Measurements from ENCODE around the gene CSRP1.

The CSRP1 gene

DNA sequence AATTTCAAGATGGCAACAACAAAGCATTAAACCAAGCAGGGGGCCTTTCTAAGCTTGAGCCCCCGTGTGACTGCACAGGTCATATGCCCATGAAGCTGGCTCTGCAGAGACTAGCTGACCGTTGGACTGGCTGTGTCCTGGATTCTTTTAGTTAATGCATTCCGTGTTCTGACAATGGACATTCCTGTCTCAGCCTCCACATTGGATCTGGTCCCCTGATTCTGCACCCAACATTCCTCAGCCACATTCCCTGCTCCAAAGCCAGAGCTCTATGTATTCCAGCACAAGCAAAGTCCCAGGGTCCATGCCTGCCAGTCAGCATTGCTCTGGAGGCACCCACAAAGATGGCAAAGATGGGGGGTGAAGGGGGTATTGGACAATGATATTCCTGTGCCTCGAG is 26.9 kb upstream of the CSRP1 start:
- no peak for TF ChIP-seq SIN3A (IDR thresholded peaks at IDR 0.05; ENCODE audit: borderline replicate concordance, insufficient read depth, low read length)
- no peak for TF ChIP-seq TAF1 (IDR thresholded peaks at IDR 0.05; ENCODE audit: borderline replicate concordance, insufficient read depth, low read length)
- TF ChIP-seq, protein P1, sequence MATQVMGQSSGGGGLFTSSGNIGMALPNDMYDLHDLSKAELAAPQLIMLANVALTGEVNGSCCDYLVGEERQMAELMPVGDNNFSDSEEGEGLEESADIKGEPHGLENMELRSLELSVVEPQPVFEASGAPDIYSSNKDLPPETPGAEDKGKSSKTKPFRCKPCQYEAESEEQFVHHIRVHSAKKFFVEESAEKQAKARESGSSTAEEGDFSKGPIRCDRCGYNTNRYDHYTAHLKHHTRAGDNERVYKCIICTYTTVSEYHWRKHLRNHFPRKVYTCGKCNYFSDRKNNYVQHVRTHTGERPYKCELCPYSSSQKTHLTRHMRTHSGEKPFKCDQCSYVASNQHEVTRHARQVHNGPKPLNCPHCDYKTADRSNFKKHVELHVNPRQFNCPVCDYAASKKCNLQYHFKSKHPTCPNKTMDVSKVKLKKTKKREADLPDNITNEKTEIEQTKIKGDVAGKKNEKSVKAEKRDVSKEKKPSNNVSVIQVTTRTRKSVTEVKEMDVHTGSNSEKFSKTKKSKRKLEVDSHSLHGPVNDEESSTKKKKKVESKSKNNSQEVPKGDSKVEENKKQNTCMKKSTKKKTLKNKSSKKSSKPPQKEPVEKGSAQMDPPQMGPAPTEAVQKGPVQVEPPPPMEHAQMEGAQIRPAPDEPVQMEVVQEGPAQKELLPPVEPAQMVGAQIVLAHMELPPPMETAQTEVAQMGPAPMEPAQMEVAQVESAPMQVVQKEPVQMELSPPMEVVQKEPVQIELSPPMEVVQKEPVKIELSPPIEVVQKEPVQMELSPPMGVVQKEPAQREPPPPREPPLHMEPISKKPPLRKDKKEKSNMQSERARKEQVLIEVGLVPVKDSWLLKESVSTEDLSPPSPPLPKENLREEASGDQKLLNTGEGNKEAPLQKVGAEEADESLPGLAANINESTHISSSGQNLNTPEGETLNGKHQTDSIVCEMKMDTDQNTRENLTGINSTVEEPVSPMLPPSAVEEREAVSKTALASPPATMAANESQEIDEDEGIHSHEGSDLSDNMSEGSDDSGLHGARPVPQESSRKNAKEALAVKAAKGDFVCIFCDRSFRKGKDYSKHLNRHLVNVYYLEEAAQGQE (IDR thresholded peaks at IDR 0.05; ENCODE audit: insufficient read depth in 1 of 2, low read depth in 2 of 2, low read length in 2 of 2) = no peak
- no peak for TF ChIP-seq POLR2AphosphoS5 (IDR thresholded peaks at IDR 0.05; ENCODE audit: low read depth, low read length)

DNA sequence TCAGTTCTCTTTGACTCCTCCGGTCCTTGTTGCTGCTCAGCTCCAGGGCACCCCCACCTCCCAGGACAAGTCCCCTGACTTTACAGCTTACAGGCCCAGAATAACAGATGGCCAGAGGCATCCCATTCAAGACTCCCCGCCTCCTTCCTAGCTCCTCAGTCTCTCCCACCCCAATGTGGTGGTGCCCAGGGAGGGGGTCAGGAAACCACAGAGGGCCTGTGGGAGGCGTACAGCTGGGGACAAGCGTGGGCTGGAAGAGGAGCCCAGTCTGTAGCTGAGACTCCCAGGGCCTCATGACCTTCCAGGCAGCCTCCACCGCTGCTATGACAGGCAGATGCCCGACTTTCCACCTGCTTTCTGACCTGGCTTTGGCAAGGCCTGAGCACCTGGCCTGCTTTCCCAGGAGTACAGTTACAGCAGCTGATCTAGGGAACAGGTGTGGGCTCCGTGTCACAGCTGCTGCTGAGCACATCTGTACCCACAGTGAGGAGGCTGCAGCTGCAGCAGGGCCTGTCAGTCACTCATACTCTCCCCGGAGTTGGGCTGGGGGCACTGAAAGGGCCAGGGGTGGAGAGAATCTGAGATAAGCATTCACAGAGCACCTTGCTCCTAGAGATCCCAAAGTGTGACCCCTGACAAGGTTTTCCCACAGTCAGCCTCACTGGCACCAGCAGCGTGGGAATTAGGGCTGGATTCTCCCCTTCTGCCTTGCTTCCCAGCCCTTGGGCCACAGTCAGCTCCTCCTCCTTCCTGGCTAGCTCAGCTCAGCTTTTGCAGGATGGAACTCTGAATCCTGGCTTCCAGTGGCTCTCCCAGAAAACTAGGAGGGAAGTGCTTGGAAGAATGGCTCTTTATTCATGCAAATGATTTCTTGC is 24.9 kb upstream of the CSRP1 start:
- TF ChIP-seq SIN3A (IDR thresholded peaks at IDR 0.05; ENCODE audit: borderline replicate concordance, insufficient read depth, low read length) (no peak), FOXP2 (optimal IDR thresholded peaks at IDR 0.05; ENCODE audit: borderline replicate concordance, extremely low read depth, extremely low read length, insufficient read depth) (no peak), POLR2AphosphoS5 (IDR thresholded peaks at IDR 0.05; ENCODE audit: low read depth, low read length) (no peak), TAF1 (IDR thresholded peaks at IDR 0.05; ENCODE audit: borderline replicate concordance, insufficient read depth, low read length) (no peak)
- TF ChIP-seq, protein P1 (IDR thresholded peaks at IDR 0.05; ENCODE audit: insufficient read depth in 1 of 2, low read depth in 2 of 2, low read length in 2 of 2) = no peak

DNA sequence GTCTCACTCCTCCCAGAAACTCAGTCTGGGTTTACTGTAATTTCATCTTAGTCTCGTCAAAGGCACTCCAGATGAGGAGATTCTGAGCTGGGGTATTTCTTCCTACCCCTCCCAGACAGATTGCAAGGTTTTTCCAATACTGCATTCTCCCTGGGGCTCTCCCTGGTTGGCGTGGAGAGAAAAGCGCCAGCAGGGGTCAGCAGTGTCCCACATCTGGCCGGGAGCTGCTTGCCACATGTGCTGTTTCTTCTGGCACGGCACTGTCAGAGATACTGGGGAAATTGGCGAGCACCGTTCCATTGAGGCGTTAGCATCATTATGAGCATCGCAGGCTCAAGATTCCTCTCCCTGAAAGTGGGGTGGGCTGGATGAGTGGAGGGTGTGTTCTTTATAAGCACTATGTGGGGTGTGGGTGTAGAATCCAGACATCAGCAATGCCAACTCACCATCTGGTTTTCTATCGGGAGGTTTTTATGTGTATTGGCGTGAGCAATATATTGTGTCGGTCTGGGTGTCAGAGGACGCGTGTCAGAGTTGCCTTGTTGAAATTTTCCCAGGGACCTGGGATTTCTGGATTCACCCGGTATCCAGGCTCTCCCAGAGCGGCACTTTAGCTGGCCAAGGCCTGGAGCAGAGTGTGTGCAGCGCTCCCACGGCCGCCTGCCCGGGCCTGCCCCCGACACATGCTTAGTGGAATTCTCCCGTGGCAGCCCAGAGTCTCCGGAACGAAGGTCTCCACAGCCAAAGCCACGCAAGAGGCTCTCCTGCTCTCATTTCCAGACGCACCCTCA is 24.0 kb upstream of the CSRP1 start:
- TF ChIP-seq TAF1 (IDR thresholded peaks at IDR 0.05; ENCODE audit: borderline replicate concordance, insufficient read depth, low read length) (no peak), SIN3A (IDR thresholded peaks at IDR 0.05; ENCODE audit: borderline replicate concordance, insufficient read depth, low read length) (0 out of 2 replicates have a peak, but pooled peaks have one; percentile 44), POLR2AphosphoS5 (IDR thresholded peaks at IDR 0.05; ENCODE audit: low read depth, low read length) (no peak), FOXP2 (optimal IDR thresholded peaks at IDR 0.05; ENCODE audit: borderline replicate concordance, extremely low read depth, extremely low read length, insufficient read depth) (no peak)
- TF ChIP-seq, protein P1 (IDR thresholded peaks at IDR 0.05; ENCODE audit: insufficient read depth in 1 of 2, low read depth in 2 of 2, low read length in 2 of 2) = 0 out of 4 replicates have a peak, but pooled peaks of 1 of the 2 experiments have one; percentile 19

DNA sequence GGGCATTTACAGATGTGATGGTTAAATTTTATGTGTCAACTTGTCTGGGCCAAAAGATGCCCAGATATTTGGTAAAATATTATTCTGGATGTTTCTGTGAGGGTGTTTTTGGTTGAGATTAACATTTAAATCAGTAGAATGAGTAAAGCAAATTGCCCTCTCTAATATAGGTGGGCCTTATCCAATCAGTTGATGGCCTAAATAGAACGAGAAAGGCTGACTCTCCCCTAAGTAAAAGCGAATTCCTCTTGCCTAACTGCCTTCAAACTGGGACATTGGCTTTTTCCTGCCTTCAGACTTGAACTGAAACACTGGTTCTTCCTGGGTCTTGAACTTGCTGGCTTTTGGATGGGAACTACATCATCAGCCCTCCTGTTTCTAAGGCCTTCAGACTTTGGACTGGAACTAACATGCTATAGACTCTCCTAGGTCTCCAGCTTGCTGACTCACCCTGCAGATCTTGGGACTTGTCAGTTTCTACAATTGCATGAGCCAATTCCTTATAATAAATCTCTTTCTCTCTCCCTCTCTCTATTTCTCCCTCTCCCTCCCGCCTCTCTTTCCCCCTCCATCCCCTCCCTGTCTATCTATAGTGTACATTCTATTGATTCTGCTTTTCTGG is 21.8 kb upstream of the CSRP1 start:
- TF ChIP-seq, protein P1 (IDR thresholded peaks at IDR 0.05; ENCODE audit: insufficient read depth in 1 of 2, low read depth in 2 of 2, low read length in 2 of 2) = no peak
